Neural cell (in vitro differentiated cells): ENCODE measurements around the gene PLEKHG7. TPM values are rescaled to one million over a fixed set of nuclear protein-coding genes. Genes with fewer than 3 reads are reported as not detected.

Experiments used
- H2AFZ ChIP-seq: fragments of 200-600, 300-800 bp; sonication (generic), shearing (Covaris generic); 2 replicates; pipeline ENCODE4 v1.6.0; 2014; ENCODE audit warnings: low read depth, mild to moderate bottlenecking, antibody characterized with exemption, low read length, moderate library complexity
- H3F3A ChIP-seq: fragments of 200-600 bp; shearing (Covaris generic); 2 replicates; pipeline ENCODE4 v1.6.1; 2016; ENCODE audit warnings: mild to moderate bottlenecking, moderate library complexity, mixed read lengths, antibody characterized with exemption, low read length; ENCODE audit not compliant: insufficient read depth, poor library complexity, severe bottlenecking
- H3K27ac ChIP-seq: fragments of 200-600, 300-800 bp; sonication (generic), shearing (Covaris generic); 2 replicates; pipeline ENCODE4 v1.5.1; 2014; ENCODE audit warnings: mild to moderate bottlenecking, low read length, moderate library complexity
- H3K27me3 ChIP-seq: fragments of 300-800, 200-600 bp; sonication (generic), shearing (Covaris generic); 2 replicates; pipeline ENCODE4 v1.6.0; 2014; ENCODE audit warnings: mild to moderate bottlenecking, low read depth, low read length, moderate library complexity; ENCODE audit not compliant: insufficient read depth
- H3K36me3 ChIP-seq: fragments of 300-800, 200-600 bp; sonication (generic), shearing (Covaris generic); 2 replicates; pipeline ENCODE4 v1.5.1; 2014; ENCODE audit warnings: mild to moderate bottlenecking, antibody characterized with exemption, low read length, moderate library complexity; ENCODE audit not compliant: insufficient read depth
- H3K4me2 ChIP-seq: fragments of 300-800, 200-600 bp; sonication (generic), shearing (Covaris generic); 2 replicates; pipeline ENCODE4 v1.6.0; 2014; ENCODE audit warnings: mild to moderate bottlenecking, low read length
- H3K4me3 ChIP-seq: fragments of 300-800, 200-600 bp; sonication (generic), shearing (Covaris generic); 2 replicates; pipeline ENCODE4 v1.5.1; 2014; ENCODE audit warnings: mild to moderate bottlenecking, low read length, moderate library complexity
- H3K79me2 ChIP-seq: fragments of 200-600 bp; shearing (Covaris generic); replicated peaks from 2 replicates; pipeline ENCODE4 v1.6.0; 2014; ENCODE audit warnings: mild to moderate bottlenecking, low read length, moderate library complexity; ENCODE audit not compliant: insufficient read depth
- H3K9ac ChIP-seq: fragments of 300-800, 200-600 bp; sonication (generic), shearing (Covaris generic); 2 replicates; pipeline ENCODE4 v1.6.1; 2016; ENCODE audit warnings: mild to moderate bottlenecking, low read length, mixed read lengths
- H3K9me2 ChIP-seq: fragments of 200-600 bp; shearing (Covaris generic); 2 replicates; pipeline ENCODE4 v1.6.1; 2016; ENCODE audit warnings: mild to moderate bottlenecking, low read length, mixed read lengths; ENCODE audit not compliant: insufficient read depth
- H3K9me3 ChIP-seq: fragments of 200-600, 300-800 bp; sonication (generic), shearing (Covaris generic); 2 replicates; pipeline ENCODE4 v1.6.1; 2016; ENCODE audit warnings: mild to moderate bottlenecking, mixed run types, low read length, moderate library complexity, mixed read lengths
- H4K20me1 ChIP-seq: fragments of 200-600 bp; shearing (Covaris generic); 2 replicates; pipeline ENCODE4 v1.6.1; 2016; ENCODE audit warnings: mild to moderate bottlenecking, mixed run types; ENCODE audit not compliant: insufficient read depth
- EP300 ChIP-seq: fragments of 450-650 bp; conservative IDR thresholded peaks from 2 replicates; pipeline ENCODE4 v1.6.1; 2014; ENCODE audit warnings: antibody characterized with exemption, mild to moderate bottlenecking, moderate library complexity; ENCODE audit not compliant: poor library complexity, severe bottlenecking
- EZH2 ChIP-seq: fragments of 200-600, 300-800 bp; shearing (Covaris generic), sonication (generic); IDR thresholded peaks from 2 replicates; pipeline ENCODE4 v1.6.1; 2014; ENCODE audit warnings: antibody characterized with exemption, low read length, borderline replicate concordance, mild to moderate bottlenecking; ENCODE audit not compliant: insufficient read depth, poor library complexity, severe bottlenecking
- MXI1 ChIP-seq: fragments of 450-650 bp; conservative IDR thresholded peaks from 2 replicates; pipeline ENCODE4 v1.6.1; 2014; ENCODE audit warnings: antibody characterized with exemption, mild to moderate bottlenecking; ENCODE audit not compliant: poor library complexity, severe bottlenecking
- POLR2AphosphoS5 ChIP-seq: IDR thresholded peaks from 2 replicates; pipeline ENCODE4 v1.6.1; 2012
- RAD21 ChIP-seq: fragments of 450-650 bp; conservative IDR thresholded peaks from 2 replicates; pipeline ENCODE4 v1.6.1; 2014; ENCODE audit warnings: antibody characterized with exemption, mild to moderate bottlenecking, moderate library complexity
- SMC3 ChIP-seq: fragments of 450-650 bp; conservative IDR thresholded peaks from 2 replicates; pipeline ENCODE4 v1.6.1; 2014; ENCODE audit warnings: antibody characterized with exemption, mild to moderate bottlenecking, moderate library complexity; ENCODE audit not compliant: poor library complexity
- TAF1 ChIP-seq: IDR thresholded peaks from 2 replicates; pipeline ENCODE4 v1.6.1; 2012; ENCODE audit warnings: low read depth
- polyA plus RNA-seq: library from polyadenylated mRNA; depleted of rRNA; stranded (reverse); fragments of >200 nt; gene quantifications from 2 replicates; pipeline ENCODE4 v1.2.3, GENCODE V29; 2014
- TF ChIP-seq, protein P1 (sequence below): fragments of 450-650 bp; IDR thresholded peaks from 2 replicates; pipeline ENCODE4 v1.5.1; 2014; ENCODE audit warnings: antibody characterized with exemption, mild to moderate bottlenecking, moderate library complexity; ENCODE audit not compliant: poor library complexity, severe bottlenecking
- TF ChIP-seq, protein P2 (sequence below): IDR thresholded peaks from 2 replicates; pipeline ENCODE4 v1.6.1; 2012; ENCODE audit warnings: borderline replicate concordance

PLEKHG7 gene
- polyA plus RNA-seq, 1 donor from 2014 or later = not detected

DNA sequence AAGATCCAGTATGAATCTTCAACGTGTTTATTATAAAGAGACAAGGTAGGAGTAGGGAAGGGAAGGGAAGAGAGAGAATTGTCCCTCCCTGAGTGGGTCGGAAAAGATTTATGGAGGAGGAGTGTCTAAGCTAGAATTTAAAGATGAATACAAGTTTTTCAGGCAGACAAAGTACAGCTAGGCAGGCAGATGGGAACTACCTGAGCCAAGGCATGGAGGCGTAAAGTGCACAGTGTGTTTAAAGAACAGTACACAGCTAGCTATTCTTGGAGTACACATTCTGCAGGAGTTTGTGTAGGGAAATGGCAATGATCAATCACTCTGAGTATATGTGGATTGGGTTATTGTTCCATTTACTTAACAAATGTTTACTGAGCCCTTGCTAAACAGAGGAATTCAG is 20.1 kb downstream of the PLEKHG7 start:
- H3K9me2 ChIP-seq = no peaks in the 10 kb centered on the region
- no peak overlapping the region for H3K27ac ChIP-seq
- no peak overlapping the region for H2AFZ ChIP-seq
- H3K9ac ChIP-seq = no peak overlapping the region
- no peaks in the 10 kb centered on the region for H3K27me3 ChIP-seq
- no peaks in the 10 kb centered on the region for H3F3A ChIP-seq
- no peak for TF ChIP-seq RAD21
- no peak for TF ChIP-seq EP300
- TF ChIP-seq SMC3 = no peak
- no peak for TF ChIP-seq POLR2AphosphoS5
- no peak for TF ChIP-seq TAF1
- TF ChIP-seq, protein P1, sequence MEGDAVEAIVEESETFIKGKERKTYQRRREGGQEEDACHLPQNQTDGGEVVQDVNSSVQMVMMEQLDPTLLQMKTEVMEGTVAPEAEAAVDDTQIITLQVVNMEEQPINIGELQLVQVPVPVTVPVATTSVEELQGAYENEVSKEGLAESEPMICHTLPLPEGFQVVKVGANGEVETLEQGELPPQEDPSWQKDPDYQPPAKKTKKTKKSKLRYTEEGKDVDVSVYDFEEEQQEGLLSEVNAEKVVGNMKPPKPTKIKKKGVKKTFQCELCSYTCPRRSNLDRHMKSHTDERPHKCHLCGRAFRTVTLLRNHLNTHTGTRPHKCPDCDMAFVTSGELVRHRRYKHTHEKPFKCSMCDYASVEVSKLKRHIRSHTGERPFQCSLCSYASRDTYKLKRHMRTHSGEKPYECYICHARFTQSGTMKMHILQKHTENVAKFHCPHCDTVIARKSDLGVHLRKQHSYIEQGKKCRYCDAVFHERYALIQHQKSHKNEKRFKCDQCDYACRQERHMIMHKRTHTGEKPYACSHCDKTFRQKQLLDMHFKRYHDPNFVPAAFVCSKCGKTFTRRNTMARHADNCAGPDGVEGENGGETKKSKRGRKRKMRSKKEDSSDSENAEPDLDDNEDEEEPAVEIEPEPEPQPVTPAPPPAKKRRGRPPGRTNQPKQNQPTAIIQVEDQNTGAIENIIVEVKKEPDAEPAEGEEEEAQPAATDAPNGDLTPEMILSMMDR = no peak
- no peak for TF ChIP-seq MXI1
- TF ChIP-seq, protein P2, sequence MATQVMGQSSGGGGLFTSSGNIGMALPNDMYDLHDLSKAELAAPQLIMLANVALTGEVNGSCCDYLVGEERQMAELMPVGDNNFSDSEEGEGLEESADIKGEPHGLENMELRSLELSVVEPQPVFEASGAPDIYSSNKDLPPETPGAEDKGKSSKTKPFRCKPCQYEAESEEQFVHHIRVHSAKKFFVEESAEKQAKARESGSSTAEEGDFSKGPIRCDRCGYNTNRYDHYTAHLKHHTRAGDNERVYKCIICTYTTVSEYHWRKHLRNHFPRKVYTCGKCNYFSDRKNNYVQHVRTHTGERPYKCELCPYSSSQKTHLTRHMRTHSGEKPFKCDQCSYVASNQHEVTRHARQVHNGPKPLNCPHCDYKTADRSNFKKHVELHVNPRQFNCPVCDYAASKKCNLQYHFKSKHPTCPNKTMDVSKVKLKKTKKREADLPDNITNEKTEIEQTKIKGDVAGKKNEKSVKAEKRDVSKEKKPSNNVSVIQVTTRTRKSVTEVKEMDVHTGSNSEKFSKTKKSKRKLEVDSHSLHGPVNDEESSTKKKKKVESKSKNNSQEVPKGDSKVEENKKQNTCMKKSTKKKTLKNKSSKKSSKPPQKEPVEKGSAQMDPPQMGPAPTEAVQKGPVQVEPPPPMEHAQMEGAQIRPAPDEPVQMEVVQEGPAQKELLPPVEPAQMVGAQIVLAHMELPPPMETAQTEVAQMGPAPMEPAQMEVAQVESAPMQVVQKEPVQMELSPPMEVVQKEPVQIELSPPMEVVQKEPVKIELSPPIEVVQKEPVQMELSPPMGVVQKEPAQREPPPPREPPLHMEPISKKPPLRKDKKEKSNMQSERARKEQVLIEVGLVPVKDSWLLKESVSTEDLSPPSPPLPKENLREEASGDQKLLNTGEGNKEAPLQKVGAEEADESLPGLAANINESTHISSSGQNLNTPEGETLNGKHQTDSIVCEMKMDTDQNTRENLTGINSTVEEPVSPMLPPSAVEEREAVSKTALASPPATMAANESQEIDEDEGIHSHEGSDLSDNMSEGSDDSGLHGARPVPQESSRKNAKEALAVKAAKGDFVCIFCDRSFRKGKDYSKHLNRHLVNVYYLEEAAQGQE = no peak
- no peak for TF ChIP-seq EZH2
- no peak overlapping the region for H3K4me2 ChIP-seq
- no peaks in the 10 kb centered on the region for H3K79me2 ChIP-seq
- no peaks in the 10 kb centered on the region for H3K36me3 ChIP-seq
- no peak overlapping the region for H3K4me3 ChIP-seq
- no peaks in the 10 kb centered on the region for H4K20me1 ChIP-seq
- H3K9me3 ChIP-seq = no peaks in the 10 kb centered on the region

DNA sequence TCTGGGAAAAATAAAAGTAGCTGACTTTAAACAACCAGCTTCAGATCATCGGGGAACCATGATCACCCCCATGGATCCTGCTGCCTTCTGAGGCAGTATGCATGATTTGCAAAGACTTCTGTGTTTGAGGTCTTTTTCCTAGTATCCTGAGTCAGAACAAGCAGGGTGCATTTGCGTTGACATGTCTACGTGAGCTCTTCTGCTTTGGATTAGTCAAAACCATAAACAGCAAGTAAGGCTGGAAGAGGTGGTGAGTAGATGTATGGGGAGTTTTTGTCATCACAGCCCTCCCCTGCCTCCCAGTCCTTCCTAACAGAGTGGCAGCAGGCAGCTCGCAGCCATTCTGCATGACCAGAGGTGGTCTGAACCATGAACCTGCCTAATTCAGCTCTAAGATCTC is 24.1 kb downstream of the PLEKHG7 start:
- H3K9ac ChIP-seq = no peak overlapping the region
- H3K4me3 ChIP-seq = no peak overlapping the region
- H3K4me2 ChIP-seq = no peak overlapping the region
- no peaks in the 10 kb centered on the region for H3K79me2 ChIP-seq
- no peaks in the 10 kb centered on the region for H3K36me3 ChIP-seq
- H3F3A ChIP-seq = no peaks in the 10 kb centered on the region
- no peak overlapping the region for H2AFZ ChIP-seq
- no peaks in the 10 kb centered on the region for H3K9me3 ChIP-seq
- TF ChIP-seq EZH2 (no peak), EP300 (no peak), SMC3 (no peak), RAD21 (no peak), TAF1 (no peak), POLR2AphosphoS5 (no peak), MXI1 (no peak)
- TF ChIP-seq, protein P2 = no peak
- TF ChIP-seq, protein P1 = no peak
- H3K27ac ChIP-seq = no peak overlapping the region
- H4K20me1 ChIP-seq = no peaks in the 10 kb centered on the region
- H3K9me2 ChIP-seq = no peaks in the 10 kb centered on the region
- no peaks in the 10 kb centered on the region for H3K27me3 ChIP-seq
